Femur (tissue), 1 donor: Measurements from ENCODE around the gene DNAH3.
"Not testable (repeated sequence)": the region's sequence is repeated elsewhere in the genome, so short reads cannot be mapped to it uniquely, and the experiment has no call there.

ENCODE experiments used
- DNase-seq: peaks from one replicate; pipeline ENCODE4 v3.0.0-alpha.2; 2017

DNAH3 gene

GRCh38 chr16:21150375-21151001 lies at the start of gene DNAH3:
DNAH3 (minus strand) TSS chr16:21150846; CDS start chr16:21150319, 527 bp downstream.
- peak; percentile 25 for DNase-seq

- DNase-seq, result no peak
These were observed 49.1 kb upstream of the DNAH3 start for GRCh38 chr16:21199607-21200218.

GRCh38 chr16:21197621-21198020 lies 47.0 kb upstream of the DNAH3 start:
- DNase-seq, result no peak

GRCh38 chr16:21197112-21197511 lies 46.5 kb upstream of the DNAH3 start:
- no peak for DNase-seq

- DNase-seq, result not testable (repeated sequence)
These were observed 44.7 kb upstream of the DNAH3 start for GRCh38 chr16:21195330-21195729.

- DNase-seq, result peak; percentile 25
These were observed 44.2 kb upstream of the DNAH3 start for GRCh38 chr16:21194771-21195301.

GRCh38 chr16:21192991-21193390 lies 42.3 kb upstream of the DNAH3 start:
- DNase-seq, result no peak

GRCh38 chr16:21190599-21190998 lies 40.0 kb upstream of the DNAH3 start:
- DNase-seq, result no peak

- DNase-seq, result no peak
These were observed 39.4 kb upstream of the DNAH3 start for GRCh38 chr16:21190013-21190412.

- no peak for DNase-seq
These were observed 38.7 kb upstream of the DNAH3 start for GRCh38 chr16:21189311-21189710.

- no peak for DNase-seq
These were observed 35.7 kb upstream of the DNAH3 start for GRCh38 chr16:21186326-21186691.

- no peak for DNase-seq
These were observed 35.1 kb upstream of the DNAH3 start for GRCh38 chr16:21185659-21186325.

GRCh38 chr16:21184834-21185233 lies 34.2 kb upstream of the DNAH3 start:
- DNase-seq, result no peak

GRCh38 chr16:21183995-21184394 lies 33.3 kb upstream of the DNAH3 start:
- no peak for DNase-seq

GRCh38 chr16:21179983-21180365 lies 29.3 kb upstream of the DNAH3 start:
- DNase-seq, result no peak

GRCh38 chr16:21179126-21179982 lies 28.7 kb upstream of the DNAH3 start:
- DNase-seq, result no peak

GRCh38 chr16:21175397-21175796 lies 24.8 kb upstream of the DNAH3 start:
- no peak for DNase-seq

GRCh38 chr16:21172650-21173049 lies 22.0 kb upstream of the DNAH3 start:
- DNase-seq, result no peak

- not testable (repeated sequence) for DNase-seq
These were observed 19.5 kb upstream of the DNAH3 start for GRCh38 chr16:21170116-21170515.

- DNase-seq, result no peak
These were observed 18.8 kb upstream of the DNAH3 start for GRCh38 chr16:21169249-21169981.

GRCh38 chr16:21167929-21168602 lies 17.4 kb upstream of the DNAH3 start:
- DNase-seq, result no peak

GRCh38 chr16:21167360-21167759 lies 16.7 kb upstream of the DNAH3 start:
- DNase-seq, result no peak
